HepG2 (cell line): Measurements from ENCODE around the gene RAB36. TPM values are rescaled to one million over a fixed set of nuclear protein-coding genes. Genes with fewer than 3 reads are reported as not detected.

ENCODE experiments used
- ATAC-seq: fragments of 200-7000 bp; cut with Tn5 transposase; 3 replicates; pipeline ENCODE4 v1.9.1; 2020; ENCODE audit warnings: mild to moderate bottlenecking, moderate library complexity
- BruUV-seq: library from RNA; stranded (reverse); fragments of 400-500 nt; replicated peaks from 2 replicates; lab custom pipeline; 2021; lab: Mats Ljungman, UMichigan
- CTCF ChIA-PET: fragments of 300-600 bp; formaldehyde crosslinking; extraction: SDS; loops from one replicate; lab custom pipeline; 2021; ENCODE audit warnings: low total read pairs, inconsistent platforms, low intra/inter-chr PET ratio; lab: Yijun Ruan, JAX
- POLR2A ChIA-PET: fragments of 350-600 bp; sonication (Branson Sonifier 250); formaldehyde crosslinking; loops from one replicate; lab custom pipeline; 2020; ENCODE audit warnings: antibody characterized with exemption, inconsistent platforms; lab: Yijun Ruan, JAX
- DNase-seq: peaks from one replicate; pipeline ENCODE4 v3.0.0-alpha.2; 2015; ENCODE audit warnings: low spot score
- FAIRE-seq: peaks from 3 replicates; lab custom pipeline; 2011; peaks lifted over from hg19 to GRCh38; lab: Jason Lieb, UNC
- H2AFZ ChIP-seq: one replicate; pipeline ENCODE4 v1.6.1; 2011; ENCODE audit warnings: low read length, inconsistent platforms
- H3K27ac ChIP-seq: fragments of 300-600 bp; 3 replicates; pipeline ENCODE4 v1.8.0; 2011; ENCODE audit warnings: mixed run types, mild to moderate bottlenecking, mixed read lengths, low read length, inconsistent platforms; ENCODE audit not compliant: insufficient read depth; ENCODE audit errors: extremely low read length
- H3K27me3 ChIP-seq, 2 experiments: fragments of 200-600 bp in 1 of 2; 2 replicates in 1 of 2; 3 replicates in 1 of 2; pipeline versions ENCODE4 v1.6.0 to v1.8.0; 2011; ENCODE audit warnings: low read length in 2 of 2, mild to moderate bottlenecking in 2 of 2, moderate library complexity in 2 of 2, inconsistent platforms in 1 of 2; ENCODE audit not compliant: insufficient read depth in 2 of 2, control insufficient read depth in 1 of 2
- H3K36me3 ChIP-seq, 2 experiments: fragments of 200-600 bp in 1 of 2; replicated peaks in 1 of 2; 2 replicates in 1 of 2; 3 replicates in 1 of 2; pipeline versions ENCODE4 v1.5.1 to v1.8.0; 2011; ENCODE audit warnings: low read length in 2 of 2, inconsistent platforms in 1 of 2; ENCODE audit not compliant: insufficient read depth in 2 of 2, control insufficient read depth in 1 of 2
- H3K4me1 ChIP-seq: 2 replicates; pipeline ENCODE4 v1.5.1; 2012; ENCODE audit warnings: low read length, inconsistent platforms; ENCODE audit not compliant: insufficient read depth
- H3K4me2 ChIP-seq: 2 replicates; pipeline ENCODE4 v1.6.0; 2011; ENCODE audit warnings: low read depth, low read length, inconsistent platforms
- H3K4me3 ChIP-seq, 3 experiments: fragments of 200-600 bp in 1 of 3; sonication (generic), shearing (Covaris generic) in 1 of 3; replicated peaks in 1 of 3; 2 replicates each; pipeline ENCODE4 v1.5.1; 2011 to 2016; ENCODE audit warnings: low read length in 3 of 3, inconsistent platforms in 2 of 3, low read depth in 2 of 3, mild to moderate bottlenecking in 2 of 3, control low read depth in 1 of 3, mixed read lengths in 1 of 3; ENCODE audit not compliant: insufficient read depth in 1 of 3
- H3K79me2 ChIP-seq: one replicate; pipeline ENCODE4 v1.6.1; 2011; ENCODE audit warnings: low read length, inconsistent platforms; ENCODE audit not compliant: insufficient read depth
- H3K9ac ChIP-seq: 2 replicates; pipeline ENCODE4 v1.6.0; 2011; ENCODE audit warnings: mild to moderate bottlenecking, low read depth, low read length, inconsistent platforms; ENCODE audit not compliant: insufficient read depth
- H3K9me3 ChIP-seq: 2 replicates; pipeline ENCODE4 v1.5.1; 2012; ENCODE audit warnings: mild to moderate bottlenecking, low read length
- H4K20me1 ChIP-seq: 2 replicates; pipeline ENCODE4 v1.6.0; 2011; ENCODE audit warnings: inconsistent platforms, mild to moderate bottlenecking, low read length, moderate library complexity; ENCODE audit not compliant: insufficient read depth
- ATRX ChIP-seq: sonication (generic); formaldehyde crosslinking; IDR thresholded peaks from 2 replicates; pipeline ENCODE4 v1.4.0; 2020; ENCODE audit warnings: missing genetic modification reagents, borderline replicate concordance
- DDIT3 ChIP-seq: sonication (generic); formaldehyde crosslinking; IDR thresholded peaks from 2 replicates; pipeline ENCODE4 v1.4.0; 2020; ENCODE audit warnings: mild to moderate bottlenecking, missing genetic modification reagents
- FOXO1 ChIP-seq: sonication (generic); formaldehyde crosslinking; IDR thresholded peaks from 2 replicates; pipeline ENCODE4 v1.4.0; 2020; ENCODE audit warnings: missing genetic modification reagents
- HMGXB4 ChIP-seq, 2 experiments: sonication (generic) in 1 of 2; formaldehyde crosslinking in 1 of 2; IDR thresholded peaks; 2 replicates each; pipeline versions ENCODE4 v1.4.0 to v1.6.1; 2018 to 2020; ENCODE audit warnings: missing genetic modification reagents in 2 of 2, borderline replicate concordance in 1 of 2, low read depth in 1 of 2, mild to moderate bottlenecking in 1 of 2, missing biosample characterization in 1 of 2
- ISX ChIP-seq: sonication (generic); formaldehyde crosslinking; conservative IDR thresholded peaks from 2 replicates; pipeline ENCODE4 v1.5.0; 2020; ENCODE audit warnings: missing genetic modification reagents
- MAX ChIP-seq: IDR thresholded peaks from 2 replicates; pipeline ENCODE4 v1.6.1; 2012; ENCODE audit warnings: inconsistent platforms
- PAXIP1 ChIP-seq: sonication (generic); formaldehyde crosslinking; conservative IDR thresholded peaks from 2 replicates; pipeline ENCODE4 v1.4.0; 2020; ENCODE audit warnings: mild to moderate bottlenecking, missing genetic modification reagents, moderate library complexity
- SNRNP70 ChIP-seq: fragments of 200-400 bp; formaldehyde crosslinking; IDR thresholded peaks from 2 replicates; pipeline ENCODE4 v1.6.1; 2017; ENCODE audit warnings: mild to moderate bottlenecking, low read depth, low read length, moderate library complexity
- SSRP1 ChIP-seq: IDR thresholded peaks from 2 replicates; pipeline ENCODE4 v1.6.1; 2016; ENCODE audit warnings: control low read depth
- THAP11 ChIP-seq: IDR thresholded peaks from 2 replicates; pipeline ENCODE4 v1.6.1; 2016; ENCODE audit warnings: missing biosample characterization, missing genetic modification reagents
- THRA ChIP-seq: sonication (generic); formaldehyde crosslinking; IDR thresholded peaks from 2 replicates; pipeline ENCODE4 v1.4.0; 2020; ENCODE audit warnings: missing genetic modification reagents, borderline replicate concordance
- WIZ ChIP-seq: sonication (generic); formaldehyde crosslinking; IDR thresholded peaks from 2 replicates; pipeline ENCODE4 v1.5.1; 2020; ENCODE audit warnings: mild to moderate bottlenecking, missing genetic modification reagents
- ZNF570 ChIP-seq: sonication (generic); formaldehyde crosslinking; IDR thresholded peaks from 2 replicates; pipeline ENCODE4 v1.4.0; 2020; ENCODE audit warnings: mild to moderate bottlenecking, missing genetic modification reagents, borderline replicate concordance
- WGBS: methylation state at CpG from one replicate; pipeline ENCODE4 v1.1.6; 2017; ENCODE audit warnings: low lambda C conversion rate; 5-methylcytosine and 5-hydroxymethylcytosine counted together
- in situ Hi-C: cut with HindIII; loops from 2 replicates; pipeline ENCODE4 v1.10.0; 2017; ENCODE audit warnings: low pct_unique_long_range_greater_than_20kb; ENCODE audit not compliant: extremely low pct_ligation_motif_present
- intact Hi-C: fragments of 100-400 bp; cut with micrococcal nuclease; formaldehyde crosslinking; loops from one replicate; pipeline ENCODE4 v1.10.0; 2022; ENCODE audit not compliant: unreplicated experiment
- polyA plus RNA-seq, 8 experiments: library from polyadenylated mRNA; depleted of rRNA in 3 of 8; stranded (reverse) in 7 of 8; unstranded in 1 of 8; fragments of >200 nt; fragmentation: Illumina TruSeq in 4 of 8; extraction: Trizol in 4 of 8; gene quantifications; 2 replicates each; pipeline versions ENCODE4 v1.2.1 to v1.2.3, GENCODE V29; 2011 to 2016; ENCODE audit warnings: low read depth in 4 of 8, missing spikeins in 1 of 8, mixed read lengths in 1 of 8; ENCODE audit not compliant: insufficient read depth in 1 of 8
- total RNA-seq, 5 experiments: library from RNA; depleted of rRNA; stranded (reverse); fragments of >200 nt; fragmentation: Illumina TruSeq; extraction: Trizol; gene quantifications; 2 replicates each; pipeline ENCODE4 v1.2.3, GENCODE V29; 2016; ENCODE audit warnings: low read depth in 1 of 5

The RAB36 gene
- total and polyA plus RNA-seq, 2 of the 13 experiments (the other 11 are each of a cell fraction or from before 2014, with no cell fraction given): 0.24 to 0.86 TPM

- no peak for TF ChIP-seq ISX
Observed at GRCh38 chr22:23156286-23156685, 11.0 kb downstream of the RAB36 start (continued).

- in situ Hi-C loops: loop anchor here (25.0 kb wide), 1 partner anchor 404 kb away; no protein-coding TSS in a partner anchor
- DNase-seq (no peak), FAIRE-seq (no peak), ATAC-seq (peak; percentile 32)
- H3K9ac ChIP-seq: peak overlapping the region; percentile 46; the same call in 1 of the 2 replicates
- 12% methylated on average over 8 of the region's 22 CpGs for WGBS
- H3K27me3 ChIP-seq: no peaks in the 10 kb centered on the region; a peak in 1 of 5 replicates
- no peaks in the 10 kb centered on the region for H3K36me3 ChIP-seq
- intact Hi-C loops: no loop called here
- H3K79me2 ChIP-seq: no peaks in the 10 kb centered on the region
- H3K4me3 ChIP-seq: peak overlapping the region in 2 of 3 experiments; percentile 20 to 71; a peak in 3 of 6 replicates
- H2AFZ ChIP-seq: no peak overlapping the region
- no peaks in the 10 kb centered on the region for H3K9me3 ChIP-seq
- POLR2A ChIA-PET: interaction anchor here (1.0 to 2.5 kb wide), 5 partner anchors 10 to 133 kb away, joined by 3 to 12 read pairs (median 4); partner anchors contain the start of genes RAB36 and RSPH14
- CTCF ChIA-PET: interaction anchor here (1.7 kb wide), 1 partner anchor 16 kb away, joined by 5 read pairs; no protein-coding TSS in a partner anchor
- no peaks in the 10 kb centered on the region for H4K20me1 ChIP-seq
- H3K4me1 ChIP-seq: peaks cover 100% of the 10 kb centered on the region
- peak overlapping the region; percentile 65 for H3K27ac ChIP-seq
- BruUV-seq: no TSS peak
- peak overlapping the region; percentile 95 for H3K4me2 ChIP-seq
- TF ChIP-seq WIZ (CRISPR knock-in tag) (no peak), THAP11 (no peak), SSRP1 (CRISPR knock-in tag) (no peak), DDIT3 (no peak), HMGXB4 (CRISPR knock-in tag; IDR thresholded peaks at IDR 0.05; ENCODE audit: borderline replicate concordance in 1 of 2, low read depth in 1 of 2) (0 out of 4 replicates have a peak, but pooled peaks of 1 of the 2 experiments have one; percentile 4), MAX (peak; percentile 82), SNRNP70 (no peak), THRA (peak; percentile 30; the same call in 1 of the 2 replicates), PAXIP1 (peak; percentile 78), ATRX (CRISPR knock-in tag) (no peak), ZNF570 (no peak), FOXO1 (CRISPR knock-in tag) (no peak)
Observed at GRCh38 chr22:23157560-23158515, 12.6 kb downstream of the RAB36 start.
